ENCODE measurements around the gene PTBP2. TPM values are rescaled to one million over a fixed set of nuclear protein-coding genes. Genes with fewer than 3 reads are reported as not detected.

PTBP2 gene
- total RNA-seq, 1 donor from 2014 or later, result 26.1 TPM

GRCh38 chr1:96708482-96708881 is 13.1 kb upstream of the PTBP2 start:
- Mint-ChIP-seq H3K27me3 (ENCODE audit: unreplicated experiment) (no peaks in the 10 kb centered on the region), H3K36me3 (ENCODE audit: unreplicated experiment) (no peaks in the 10 kb centered on the region), H3K9me3 (ENCODE audit: unreplicated experiment) (no peaks in the 10 kb centered on the region), H3K4me3 (ENCODE audit: unreplicated experiment) (no peak overlapping the region), H3K27ac (ENCODE audit: unreplicated experiment) (no peak overlapping the region), H3K4me1 (ENCODE audit: unreplicated experiment) (peaks cover under 1% of the 10 kb centered on the region)
- TF ChIP-seq, protein P1, sequence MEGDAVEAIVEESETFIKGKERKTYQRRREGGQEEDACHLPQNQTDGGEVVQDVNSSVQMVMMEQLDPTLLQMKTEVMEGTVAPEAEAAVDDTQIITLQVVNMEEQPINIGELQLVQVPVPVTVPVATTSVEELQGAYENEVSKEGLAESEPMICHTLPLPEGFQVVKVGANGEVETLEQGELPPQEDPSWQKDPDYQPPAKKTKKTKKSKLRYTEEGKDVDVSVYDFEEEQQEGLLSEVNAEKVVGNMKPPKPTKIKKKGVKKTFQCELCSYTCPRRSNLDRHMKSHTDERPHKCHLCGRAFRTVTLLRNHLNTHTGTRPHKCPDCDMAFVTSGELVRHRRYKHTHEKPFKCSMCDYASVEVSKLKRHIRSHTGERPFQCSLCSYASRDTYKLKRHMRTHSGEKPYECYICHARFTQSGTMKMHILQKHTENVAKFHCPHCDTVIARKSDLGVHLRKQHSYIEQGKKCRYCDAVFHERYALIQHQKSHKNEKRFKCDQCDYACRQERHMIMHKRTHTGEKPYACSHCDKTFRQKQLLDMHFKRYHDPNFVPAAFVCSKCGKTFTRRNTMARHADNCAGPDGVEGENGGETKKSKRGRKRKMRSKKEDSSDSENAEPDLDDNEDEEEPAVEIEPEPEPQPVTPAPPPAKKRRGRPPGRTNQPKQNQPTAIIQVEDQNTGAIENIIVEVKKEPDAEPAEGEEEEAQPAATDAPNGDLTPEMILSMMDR (IDR thresholded peaks at IDR 0.05), result no peak
- no peak for DNase-seq (ENCODE audit: extremely low spot score, unreplicated experiment)

- no peaks in the 10 kb centered on the region for H3K27me3 Mint-ChIP-seq (ENCODE audit: unreplicated experiment)
- no peak for DNase-seq (ENCODE audit: extremely low spot score, unreplicated experiment)
- H3K36me3 Mint-ChIP-seq (ENCODE audit: unreplicated experiment), result no peaks in the 10 kb centered on the region
- no peaks in the 10 kb centered on the region for H3K4me1 Mint-ChIP-seq (ENCODE audit: unreplicated experiment)
- H3K9me3 Mint-ChIP-seq (ENCODE audit: unreplicated experiment), result no peaks in the 10 kb centered on the region
- H3K4me3 Mint-ChIP-seq (ENCODE audit: unreplicated experiment), result no peak overlapping the region
- TF ChIP-seq, protein P1 (IDR thresholded peaks at IDR 0.05), result no peak
- H3K27ac Mint-ChIP-seq (ENCODE audit: unreplicated experiment), result no peak overlapping the region
Measured at GRCh38 chr1:96710708-96711477, 10.7 kb upstream of the PTBP2 start.

GRCh38 chr1:96713649-96714048 is 7.9 kb upstream of the PTBP2 start:
- DNase-seq (ENCODE audit: extremely low spot score, unreplicated experiment), result no peak
- Mint-ChIP-seq H3K27ac (ENCODE audit: unreplicated experiment) (no peak overlapping the region), H3K27me3 (ENCODE audit: unreplicated experiment) (no peaks in the 10 kb centered on the region), H3K4me3 (ENCODE audit: unreplicated experiment) (no peak overlapping the region), H3K9me3 (ENCODE audit: unreplicated experiment) (no peaks in the 10 kb centered on the region), H3K4me1 (ENCODE audit: unreplicated experiment) (no peaks in the 10 kb centered on the region), H3K36me3 (ENCODE audit: unreplicated experiment) (no peaks in the 10 kb centered on the region)
- TF ChIP-seq, protein P1 (IDR thresholded peaks at IDR 0.05), result no peak

DNA sequence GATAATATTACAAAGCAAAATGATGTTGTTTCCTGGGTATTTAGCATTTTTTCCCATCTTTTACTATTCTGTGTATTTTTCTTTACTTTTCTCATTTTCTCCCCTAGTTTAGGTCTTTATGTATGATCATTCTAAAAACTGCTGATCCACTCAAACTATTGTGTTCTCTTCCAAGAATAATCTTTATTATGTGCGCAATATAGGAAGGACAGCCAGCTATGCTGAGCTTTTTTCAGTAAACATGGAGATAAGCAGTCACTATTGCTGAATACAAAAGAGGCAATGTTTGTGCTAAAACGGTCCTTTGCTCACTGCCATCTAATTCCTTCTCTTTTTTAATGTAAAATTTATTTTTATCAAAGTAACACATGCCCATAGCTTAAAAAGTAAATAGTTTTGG is 6.7 kb upstream of the PTBP2 start:
- H3K36me3 Mint-ChIP-seq (ENCODE audit: unreplicated experiment), result no peaks in the 10 kb centered on the region
- DNase-seq (ENCODE audit: extremely low spot score, unreplicated experiment), result no peak
- no peak overlapping the region for H3K4me3 Mint-ChIP-seq (ENCODE audit: unreplicated experiment)
- H3K27me3 Mint-ChIP-seq (ENCODE audit: unreplicated experiment), result no peaks in the 10 kb centered on the region
- no peaks in the 10 kb centered on the region for H3K4me1 Mint-ChIP-seq (ENCODE audit: unreplicated experiment)
- no peaks in the 10 kb centered on the region for H3K9me3 Mint-ChIP-seq (ENCODE audit: unreplicated experiment)
- TF ChIP-seq, protein P1 (IDR thresholded peaks at IDR 0.05), result no peak
- H3K27ac Mint-ChIP-seq (ENCODE audit: unreplicated experiment), result no peak overlapping the region

DNA sequence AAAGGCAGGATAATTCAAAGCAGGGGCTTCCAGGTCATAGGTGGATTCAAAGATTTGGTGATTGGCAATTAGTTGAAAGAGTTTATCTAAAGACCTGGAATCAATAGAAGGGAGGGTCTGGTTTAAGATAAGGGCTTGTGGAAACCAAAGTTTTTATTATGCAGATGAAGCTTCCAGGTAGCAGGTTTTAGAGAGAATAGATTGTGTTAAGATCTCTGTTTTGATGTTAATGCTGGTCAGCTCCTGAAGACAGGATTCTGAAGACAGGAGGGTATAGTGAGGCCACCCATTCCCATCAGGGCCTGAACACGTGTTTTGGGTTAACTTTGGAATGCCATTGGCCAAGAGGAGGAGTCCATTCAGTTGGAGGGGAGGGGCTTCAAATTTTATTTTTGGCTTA is 6.1 kb upstream of the PTBP2 start:
- Mint-ChIP-seq H3K36me3 (ENCODE audit: unreplicated experiment) (no peaks in the 10 kb centered on the region), H3K4me1 (ENCODE audit: unreplicated experiment) (no peaks in the 10 kb centered on the region), H3K9me3 (ENCODE audit: unreplicated experiment) (no peaks in the 10 kb centered on the region), H3K4me3 (ENCODE audit: unreplicated experiment) (no peak overlapping the region), H3K27ac (ENCODE audit: unreplicated experiment) (no peak overlapping the region), H3K27me3 (ENCODE audit: unreplicated experiment) (no peaks in the 10 kb centered on the region)
- no peak for DNase-seq (ENCODE audit: extremely low spot score, unreplicated experiment)
- TF ChIP-seq, protein P1 (IDR thresholded peaks at IDR 0.05), result no peak
